HepG2 (cell line): ENCODE results near the gene MYORG. TPM values are rescaled to one million over a fixed set of nuclear protein-coding genes. Genes with fewer than 3 reads are reported as not detected.

Experiments used
- ATAC-seq: fragments of 200-7000 bp; cut with Tn5 transposase; 3 replicates; pipeline ENCODE4 v1.9.1; 2020; ENCODE audit warnings: mild to moderate bottlenecking, moderate library complexity
- BruUV-seq: library from RNA; stranded (reverse); fragments of 400-500 nt; replicated peaks from 2 replicates; lab custom pipeline; 2021; lab: Mats Ljungman, UMichigan
- CTCF ChIA-PET: fragments of 300-600 bp; formaldehyde crosslinking; extraction: SDS; loops from one replicate; lab custom pipeline; 2021; ENCODE audit warnings: low total read pairs, inconsistent platforms, low intra/inter-chr PET ratio; lab: Yijun Ruan, JAX
- POLR2A ChIA-PET: fragments of 350-600 bp; sonication (Branson Sonifier 250); formaldehyde crosslinking; loops from one replicate; lab custom pipeline; 2020; ENCODE audit warnings: antibody characterized with exemption, inconsistent platforms; lab: Yijun Ruan, JAX
- DNase-seq: peaks from one replicate; pipeline ENCODE4 v3.0.0-alpha.2; 2015; ENCODE audit warnings: low spot score
- FAIRE-seq: peaks from 3 replicates; lab custom pipeline; 2011; peaks lifted over from hg19 to GRCh38; lab: Jason Lieb, UNC
- H2AFZ ChIP-seq: one replicate; pipeline ENCODE4 v1.6.1; 2011; ENCODE audit warnings: low read length, inconsistent platforms
- H3K27ac ChIP-seq: fragments of 300-600 bp; 3 replicates; pipeline ENCODE4 v1.8.0; 2011; ENCODE audit warnings: mixed run types, mild to moderate bottlenecking, mixed read lengths, low read length, inconsistent platforms; ENCODE audit not compliant: insufficient read depth; ENCODE audit errors: extremely low read length
- H3K27me3 ChIP-seq, 2 experiments: fragments of 200-600 bp in 1 of 2; 2 replicates in 1 of 2; 3 replicates in 1 of 2; pipeline versions ENCODE4 v1.6.0 to v1.8.0; 2011; ENCODE audit warnings: low read length in 2 of 2, mild to moderate bottlenecking in 2 of 2, moderate library complexity in 2 of 2, inconsistent platforms in 1 of 2; ENCODE audit not compliant: insufficient read depth in 2 of 2, control insufficient read depth in 1 of 2
- H3K36me3 ChIP-seq, 2 experiments: fragments of 200-600 bp in 1 of 2; replicated peaks in 1 of 2; 2 replicates in 1 of 2; 3 replicates in 1 of 2; pipeline versions ENCODE4 v1.5.1 to v1.8.0; 2011; ENCODE audit warnings: low read length in 2 of 2, inconsistent platforms in 1 of 2; ENCODE audit not compliant: insufficient read depth in 2 of 2, control insufficient read depth in 1 of 2
- H3K4me1 ChIP-seq: 2 replicates; pipeline ENCODE4 v1.5.1; 2012; ENCODE audit warnings: low read length, inconsistent platforms; ENCODE audit not compliant: insufficient read depth
- H3K4me2 ChIP-seq: 2 replicates; pipeline ENCODE4 v1.6.0; 2011; ENCODE audit warnings: low read depth, low read length, inconsistent platforms
- H3K4me3 ChIP-seq, 3 experiments: fragments of 200-600 bp in 1 of 3; sonication (generic), shearing (Covaris generic) in 1 of 3; replicated peaks in 1 of 3; 2 replicates each; pipeline ENCODE4 v1.5.1; 2011 to 2016; ENCODE audit warnings: low read length in 3 of 3, inconsistent platforms in 2 of 3, low read depth in 2 of 3, mild to moderate bottlenecking in 2 of 3, control low read depth in 1 of 3, mixed read lengths in 1 of 3; ENCODE audit not compliant: insufficient read depth in 1 of 3
- H3K79me2 ChIP-seq: one replicate; pipeline ENCODE4 v1.6.1; 2011; ENCODE audit warnings: low read length, inconsistent platforms; ENCODE audit not compliant: insufficient read depth
- H3K9ac ChIP-seq: 2 replicates; pipeline ENCODE4 v1.6.0; 2011; ENCODE audit warnings: mild to moderate bottlenecking, low read depth, low read length, inconsistent platforms; ENCODE audit not compliant: insufficient read depth
- H3K9me3 ChIP-seq: 2 replicates; pipeline ENCODE4 v1.5.1; 2012; ENCODE audit warnings: mild to moderate bottlenecking, low read length
- H4K20me1 ChIP-seq: 2 replicates; pipeline ENCODE4 v1.6.0; 2011; ENCODE audit warnings: inconsistent platforms, mild to moderate bottlenecking, low read length, moderate library complexity; ENCODE audit not compliant: insufficient read depth
- DMAP1 ChIP-seq: IDR thresholded peaks from 2 replicates; pipeline ENCODE4 v1.6.1; 2016
- FOXC1 ChIP-seq: sonication (generic); formaldehyde crosslinking; IDR thresholded peaks from 2 replicates; pipeline ENCODE4 v1.8.0; 2022; ENCODE audit warnings: mild to moderate bottlenecking, missing genetic modification reagents, borderline replicate concordance
- MBD4 ChIP-seq: IDR thresholded peaks from 2 replicates; pipeline ENCODE4 v1.6.1; 2012; ENCODE audit warnings: low read length, inconsistent platforms, borderline replicate concordance
- SP140L ChIP-seq: sonication (generic); formaldehyde crosslinking; IDR thresholded peaks from 2 replicates; pipeline ENCODE4 v1.4.0; 2020; ENCODE audit warnings: missing genetic modification reagents, borderline replicate concordance
- ZNF761 ChIP-seq: sonication (generic); formaldehyde crosslinking; conservative IDR thresholded peaks from 2 replicates; pipeline ENCODE4 v1.4.0; 2020; ENCODE audit warnings: mild to moderate bottlenecking, missing genetic modification reagents
- ZSCAN25 ChIP-seq: sonication (generic); formaldehyde crosslinking; IDR thresholded peaks from 2 replicates; pipeline ENCODE4 v1.8.0; 2022; ENCODE audit warnings: mild to moderate bottlenecking, missing genetic modification reagents
- WGBS: methylation state at CpG from one replicate; pipeline ENCODE4 v1.1.6; 2017; ENCODE audit warnings: low lambda C conversion rate; 5-methylcytosine and 5-hydroxymethylcytosine counted together
- in situ Hi-C: cut with HindIII; loops from 2 replicates; pipeline ENCODE4 v1.10.0; 2017; ENCODE audit warnings: low pct_unique_long_range_greater_than_20kb; ENCODE audit not compliant: extremely low pct_ligation_motif_present
- intact Hi-C: fragments of 100-400 bp; cut with micrococcal nuclease; formaldehyde crosslinking; loops from one replicate; pipeline ENCODE4 v1.10.0; 2022; ENCODE audit not compliant: unreplicated experiment
- polyA plus RNA-seq, 8 experiments: library from polyadenylated mRNA; depleted of rRNA in 3 of 8; stranded (reverse) in 7 of 8; unstranded in 1 of 8; fragments of >200 nt; fragmentation: Illumina TruSeq in 4 of 8; extraction: Trizol in 4 of 8; gene quantifications; 2 replicates each; pipeline versions ENCODE4 v1.2.1 to v1.2.3, GENCODE V29; 2011 to 2016; ENCODE audit warnings: low read depth in 4 of 8, missing spikeins in 1 of 8, mixed read lengths in 1 of 8; ENCODE audit not compliant: insufficient read depth in 1 of 8
- total RNA-seq, 5 experiments: library from RNA; depleted of rRNA; stranded (reverse); fragments of >200 nt; fragmentation: Illumina TruSeq; extraction: Trizol; gene quantifications; 2 replicates each; pipeline ENCODE4 v1.2.3, GENCODE V29; 2016; ENCODE audit warnings: low read depth in 1 of 5
- TF ChIP-seq, protein P1 (sequence below): sonication (generic); formaldehyde crosslinking; IDR thresholded peaks from 2 replicates; pipeline ENCODE4 v1.4.0; 2020; ENCODE audit warnings: missing genetic modification reagents

The MYORG gene
- total and polyA plus RNA-seq, 2 of the 13 experiments (the other 11 are each of a cell fraction or from before 2014, with no cell fraction given): 11.1 to 22.4 TPM

DNA sequence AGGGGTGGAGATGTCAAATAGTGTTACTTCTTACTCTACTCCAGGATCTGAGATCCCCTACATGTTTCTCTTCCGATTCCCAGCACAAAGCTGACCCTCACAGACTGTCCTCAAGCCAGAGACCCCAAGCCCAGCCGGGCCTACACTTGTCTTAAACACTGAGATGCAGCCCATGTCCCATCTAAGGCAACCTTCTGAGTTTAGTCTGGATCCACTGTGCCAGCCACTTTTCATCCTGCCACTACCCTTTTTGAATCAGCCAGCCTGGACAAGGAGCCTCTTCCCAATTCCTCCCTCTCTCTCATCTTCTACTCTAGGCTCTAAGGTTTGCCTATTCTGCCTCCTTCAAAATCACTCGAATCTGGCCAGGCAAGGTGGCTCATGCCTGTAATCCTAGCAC is 6.2 kb upstream of the MYORG start:
- H3K9ac ChIP-seq: no peak overlapping the region
- TF ChIP-seq ZNF761 (CRISPR knock-in tag) (no peak), ZSCAN25 (CRISPR knock-in tag) (no peak), SP140L (CRISPR knock-in tag) (no peak), DMAP1 (CRISPR knock-in tag) (no peak)
- CTCF ChIA-PET: no interaction called here
- FAIRE-seq (no peak), ATAC-seq (no peak), DNase-seq (no peak)
- no peaks in the 10 kb centered on the region for H3K36me3 ChIP-seq
- H4K20me1 ChIP-seq: no peaks in the 10 kb centered on the region
- H3K9me3 ChIP-seq: no peaks in the 10 kb centered on the region
- intact Hi-C loops: no loop called here
- H2AFZ ChIP-seq: no peak overlapping the region
- no TSS peak for BruUV-seq
- 58% methylated on average over 3 of the region's 3 CpGs for WGBS
- POLR2A ChIA-PET: no interaction called here
- no peak overlapping the region for H3K4me3 ChIP-seq
- no peaks in the 10 kb centered on the region for H3K79me2 ChIP-seq
- H3K27me3 ChIP-seq: no peaks in the 10 kb centered on the region; a peak in 1 of 5 replicates
- H3K4me2 ChIP-seq: no peak overlapping the region
- no peak overlapping the region for H3K27ac ChIP-seq
- H3K4me1 ChIP-seq: peaks cover 54% of the 10 kb centered on the region
- in situ Hi-C loops: no loop called here

- CTCF ChIA-PET: no interaction called here
- no peak for DNase-seq
- Histone ChIP-seq H3K4me3 (no peak overlapping the region), H3K4me2 (0 out of 2 replicates have a peak overlapping the region, but pooled peaks have one; percentile 5), H3K9ac (no peak overlapping the region), H4K20me1 (no peaks in the 10 kb centered on the region), H3K79me2 (no peaks in the 10 kb centered on the region), H2AFZ (no peak overlapping the region), H3K4me1 (peaks cover 55% of the 10 kb centered on the region), H3K27me3 (no peaks in the 10 kb centered on the region; a peak in 1 of 5 replicates), H3K36me3 (no peaks in the 10 kb centered on the region), H3K9me3 (no peaks in the 10 kb centered on the region), H3K27ac (no peak overlapping the region)
- no TSS peak for BruUV-seq
- in situ Hi-C loops (no loop called here), intact Hi-C loops (no loop called here)
- TF ChIP-seq MBD4 (no peak), FOXC1 (no peak)
- TF ChIP-seq, protein P1, sequence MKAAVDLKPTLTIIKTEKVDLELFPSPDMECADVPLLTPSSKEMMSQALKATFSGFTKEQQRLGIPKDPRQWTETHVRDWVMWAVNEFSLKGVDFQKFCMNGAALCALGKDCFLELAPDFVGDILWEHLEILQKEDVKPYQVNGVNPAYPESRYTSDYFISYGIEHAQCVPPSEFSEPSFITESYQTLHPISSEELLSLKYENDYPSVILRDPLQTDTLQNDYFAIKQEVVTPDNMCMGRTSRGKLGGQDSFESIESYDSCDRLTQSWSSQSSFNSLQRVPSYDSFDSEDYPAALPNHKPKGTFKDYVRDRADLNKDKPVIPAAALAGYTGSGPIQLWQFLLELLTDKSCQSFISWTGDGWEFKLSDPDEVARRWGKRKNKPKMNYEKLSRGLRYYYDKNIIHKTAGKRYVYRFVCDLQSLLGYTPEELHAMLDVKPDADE (CRISPR knock-in tag): no peak
- POLR2A ChIA-PET: no interaction called here
- ATAC-seq: no peak
- FAIRE-seq: no peak
- 76% methylated on average over 5 of the region's 5 CpGs for WGBS
Measured at GRCh38 chr9:34382054-34382453, 5.4 kb upstream of the MYORG start.
